GM12892 (cell line): Measurements from ENCODE around the gene BMERB1.
"Not testable (repeated sequence)": the region's sequence is repeated elsewhere in the genome, so short reads cannot be mapped to it uniquely, and the experiment has no call there.

ENCODE experiments used
- POLR2A ChIP-seq: IDR thresholded peaks from 2 replicates; pipeline ENCODE4 v1.6.1; 2011; ENCODE audit warnings: low read depth, low read length, control low read depth
- POLR2AphosphoS5 ChIP-seq: IDR thresholded peaks from 2 replicates; pipeline ENCODE4 v1.6.1; 2011; ENCODE audit warnings: low read depth, low read length, control low read depth
- TAF1 ChIP-seq: IDR thresholded peaks from 2 replicates; pipeline ENCODE4 v1.6.1; 2011; ENCODE audit warnings: low read depth, mild to moderate bottlenecking, control low read depth, low read length, borderline replicate concordance

GRCh38 chr16:15453296-15453695 lies 18.9 kb downstream of the BMERB1 start:
- TF ChIP-seq POLR2AphosphoS5, POLR2A, TAF1: not testable (repeated sequence)
